Duodenal mucosa (tissue), 2 donors: Measurements from ENCODE around the gene PPP2CA.
A peak's percentile ranks its signal among the peaks of the same experiment; 100 is the strongest.

Experiments
- H3K27ac ChIP-seq: one replicate; pipeline ENCODE4 v1.7.0; 2013; ENCODE audit warnings: low read depth, low read length
- H3K27me3 ChIP-seq, 2 donors: one replicate each; pipeline ENCODE4 v1.7.0; 2013; ENCODE audit warnings: low read length in 2 of 2, control low read depth in 1 of 2; ENCODE audit not compliant: insufficient read depth in 2 of 2, control insufficient read depth in 1 of 2
- H3K36me3 ChIP-seq, 2 donors: one replicate each; pipeline ENCODE4 v1.7.0; 2013; ENCODE audit warnings: low read length in 2 of 2, control low read depth in 1 of 2; ENCODE audit not compliant: insufficient read depth in 2 of 2, control insufficient read depth in 1 of 2
- H3K4me1 ChIP-seq, 2 donors: one replicate each; pipeline ENCODE4 v1.7.0; 2013; ENCODE audit warnings: low read length in 2 of 2, control low read depth in 1 of 2; ENCODE audit not compliant: insufficient read depth in 2 of 2, control insufficient read depth in 1 of 2
- H3K4me3 ChIP-seq, 2 donors: one replicate each; pipeline ENCODE4 v1.7.0; 2013; ENCODE audit warnings: low read length in 2 of 2, low read depth in 1 of 2
- H3K9ac ChIP-seq, 2 donors: one replicate each; pipeline ENCODE4 v1.7.0; 2013; ENCODE audit warnings: low read length in 2 of 2, low read depth in 1 of 2
- H3K9me3 ChIP-seq, 2 donors: one replicate each; pipeline ENCODE4 v1.7.0; 2013; ENCODE audit warnings: low read length in 2 of 2, control low read depth in 1 of 2; ENCODE audit not compliant: control insufficient read depth in 1 of 2

The PPP2CA gene

DNA sequence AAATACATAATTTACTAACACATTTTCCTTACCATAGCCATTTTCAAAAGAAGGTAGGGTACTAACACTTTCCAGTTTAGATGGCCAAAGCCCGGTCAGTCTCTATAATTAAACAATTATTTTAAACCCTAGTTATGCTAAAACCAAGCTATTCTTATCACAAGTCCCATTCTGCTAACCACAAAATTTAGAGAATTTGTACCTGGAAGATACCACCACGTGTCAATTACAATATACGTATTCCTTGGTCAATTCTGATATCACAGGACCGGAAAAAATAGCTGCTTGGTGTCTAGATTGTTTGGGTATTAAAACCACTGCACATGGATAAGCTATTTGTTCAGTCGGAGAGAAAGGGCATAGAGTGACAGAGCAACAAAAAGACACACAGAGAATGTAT, 30.2 kb downstream of the PPP2CA start:
- Histone ChIP-seq H3K4me1 (no peaks in the 10 kb centered on the region), H3K4me3 (no peak overlapping the region), H3K9me3 (no peaks in the 10 kb centered on the region), H3K27me3 (no peaks in the 10 kb centered on the region), H3K9ac (no peak overlapping the region), H3K27ac (no peak overlapping the region), H3K36me3 (peaks cover 31 to 45% of the 10 kb centered on the region in 2 donors)

DNA sequence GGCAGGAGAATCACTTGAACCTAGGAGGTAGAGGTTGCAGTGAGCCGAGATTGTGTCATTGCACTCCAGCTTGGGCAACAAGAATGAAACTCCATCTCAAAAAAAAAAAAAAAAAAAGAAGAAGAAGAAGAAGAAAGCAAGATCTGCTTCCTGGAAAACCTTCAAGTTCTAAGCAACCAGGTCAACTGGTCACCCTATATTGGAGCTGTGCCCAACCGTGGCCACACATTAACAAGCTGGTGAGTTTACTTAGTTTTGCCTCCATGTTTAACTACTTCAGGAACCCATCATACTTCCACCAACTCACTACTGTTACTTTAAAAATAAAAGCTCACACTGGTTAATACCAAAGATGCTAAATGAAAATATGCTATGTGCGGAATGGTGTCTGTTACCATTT, 36.8 kb downstream of the PPP2CA start:
- no peak overlapping the region for H3K27ac ChIP-seq
- no peak overlapping the region for H3K4me3 ChIP-seq
- H3K4me1 ChIP-seq = peaks cover 0 to 1% of the 10 kb centered on the region in 2 donors
- no peaks in the 10 kb centered on the region for H3K27me3 ChIP-seq
- H3K36me3 ChIP-seq = no peaks in the 10 kb centered on the region
- H3K9me3 ChIP-seq = no peaks in the 10 kb centered on the region
- no peak overlapping the region for H3K9ac ChIP-seq

DNA sequence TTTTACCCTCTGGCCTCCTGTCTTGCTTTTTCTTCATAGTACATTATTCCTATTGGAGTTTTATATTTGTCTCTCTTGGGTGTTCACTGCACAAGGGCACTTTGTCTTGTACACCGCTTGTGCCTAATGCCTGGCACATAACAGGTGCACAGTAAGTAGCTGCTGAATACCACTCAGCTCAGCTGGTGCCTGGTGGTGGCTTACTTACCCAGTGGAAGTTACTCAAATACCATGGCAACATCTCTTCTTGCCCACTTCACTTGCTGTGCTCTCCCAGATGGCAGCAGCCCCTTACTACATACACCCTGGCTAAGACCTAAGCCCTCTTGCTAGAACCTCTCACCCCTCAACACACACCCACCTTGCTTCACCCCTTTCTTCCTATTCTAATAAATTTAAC, 37.8 kb downstream of the PPP2CA start:
- H3K27ac ChIP-seq = no peak overlapping the region
- H3K9me3 ChIP-seq = no peaks in the 10 kb centered on the region
- H3K4me1 ChIP-seq = peaks cover 5 to 10% of the 10 kb centered on the region in 2 donors
- H3K27me3 ChIP-seq = no peaks in the 10 kb centered on the region
- H3K36me3 ChIP-seq = no peaks in the 10 kb centered on the region
- no peak overlapping the region for H3K9ac ChIP-seq
- H3K4me3 ChIP-seq = no peak overlapping the region

DNA sequence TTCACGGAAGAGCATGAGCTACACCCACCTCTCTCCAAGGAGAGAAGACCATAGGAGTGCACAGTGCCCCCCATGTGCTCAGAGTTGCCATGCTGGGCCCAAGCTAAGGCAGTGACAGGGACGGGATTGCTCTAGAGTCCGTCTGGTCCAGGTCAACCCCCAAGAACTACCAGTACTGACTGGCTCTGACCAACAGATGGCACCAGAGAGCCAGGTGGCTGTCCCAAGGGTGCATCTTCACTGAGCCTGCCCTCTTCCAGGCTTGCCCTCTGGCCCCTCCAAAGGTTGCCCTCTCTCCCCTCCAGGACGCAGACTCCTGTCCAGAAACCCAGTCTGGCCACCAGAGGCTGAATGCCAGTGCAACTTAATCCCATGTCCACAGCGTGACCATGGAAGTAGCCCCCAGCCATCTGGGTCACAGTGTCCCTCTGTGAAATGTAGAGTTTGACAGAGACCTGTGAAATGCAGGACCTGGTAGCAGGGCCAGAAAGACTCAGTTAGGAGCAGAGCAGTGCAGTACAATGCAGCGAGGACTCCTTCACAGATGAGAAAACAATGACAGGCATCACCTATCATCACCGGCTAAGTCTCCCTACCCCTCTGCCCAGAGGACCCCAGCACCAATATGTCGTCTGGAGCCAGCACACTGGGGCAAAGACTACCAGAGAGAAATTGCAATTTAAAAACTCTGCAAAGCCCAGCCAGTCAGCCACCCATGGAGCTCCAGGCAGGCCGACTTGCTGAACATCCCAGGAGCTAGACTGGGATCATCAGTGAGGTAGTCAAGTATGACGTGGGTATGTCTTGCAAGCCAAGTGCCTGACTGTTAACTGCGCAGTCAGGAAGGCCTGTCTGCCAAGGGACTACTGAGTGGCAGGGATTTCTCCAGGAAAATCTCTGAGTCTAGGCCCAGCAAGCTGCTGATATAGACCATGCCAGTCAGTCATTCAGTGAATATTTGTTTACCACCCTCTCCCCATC, 41.4 kb downstream of the PPP2CA start:
- no peak overlapping the region for H3K9ac ChIP-seq
- H3K4me1 ChIP-seq = peaks cover 5 to 10% of the 10 kb centered on the region in 2 donors
- no peaks in the 10 kb centered on the region for H3K36me3 ChIP-seq
- H3K4me3 ChIP-seq = no peak overlapping the region
- H3K27me3 ChIP-seq = no peaks in the 10 kb centered on the region
- no peaks in the 10 kb centered on the region for H3K9me3 ChIP-seq
- H3K27ac ChIP-seq = no peak overlapping the region

DNA sequence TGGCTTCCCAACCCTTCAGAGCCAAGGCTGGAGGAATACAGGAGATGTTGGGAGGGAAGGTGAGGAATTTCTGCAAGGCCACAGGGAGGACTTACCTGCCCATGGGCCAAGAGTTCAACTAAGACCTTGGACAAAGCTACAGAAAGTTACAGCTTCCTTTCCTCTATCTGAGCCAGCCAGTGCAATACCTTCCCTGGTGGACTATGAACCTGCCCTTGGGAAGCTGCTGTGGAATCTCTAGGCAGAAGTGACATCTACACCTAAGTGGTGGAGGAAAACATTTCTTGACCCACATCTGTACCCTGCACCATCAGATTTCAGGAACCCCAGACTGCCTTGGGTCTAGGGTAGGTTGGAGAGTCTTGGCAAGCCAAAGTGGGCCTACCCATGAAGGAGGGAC, 42.4 kb downstream of the PPP2CA start:
- H3K4me1 ChIP-seq = peaks cover 5 to 10% of the 10 kb centered on the region in 2 donors

DNA sequence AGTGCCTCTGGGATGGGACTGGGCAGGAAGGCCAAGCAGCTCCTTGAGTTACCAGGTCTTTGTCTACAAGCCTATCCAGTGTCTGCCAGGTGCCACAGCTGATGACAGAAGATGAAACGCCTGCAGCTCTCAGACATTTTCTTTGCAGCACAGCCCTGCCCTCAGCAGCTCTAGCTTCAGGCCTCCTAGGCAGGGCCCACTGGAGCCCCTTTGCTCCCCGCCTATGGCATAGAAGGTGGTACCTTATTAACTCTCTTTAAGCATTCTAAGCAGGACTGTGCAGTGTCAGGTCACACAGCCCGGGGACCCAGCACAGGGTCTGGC, 47.8 kb downstream of the PPP2CA start:
- peaks cover 0 to 6% of the 10 kb centered on the region in 2 donors for H3K36me3 ChIP-seq
- peaks cover 22 to 28% of the 10 kb centered on the region in 2 donors for H3K4me1 ChIP-seq
- H3K4me3 ChIP-seq = peak overlapping the region in 1 of 2 donors; percentile 17
- peak overlapping the region in 1 of 2 donors; percentile 97 for H3K9ac ChIP-seq
- no peaks in the 10 kb centered on the region for H3K27me3 ChIP-seq
- no peak overlapping the region for H3K27ac ChIP-seq
- H3K9me3 ChIP-seq = no peaks in the 10 kb centered on the region

More for the DNA sequence above, 42.4 kb downstream of the PPP2CA start:
- Histone ChIP-seq H3K27ac (no peak overlapping the region), H3K9ac (no peak overlapping the region), H3K4me3 (no peak overlapping the region), H3K9me3 (no peaks in the 10 kb centered on the region), H3K36me3 (no peaks in the 10 kb centered on the region), H3K27me3 (no peaks in the 10 kb centered on the region)

DNA sequence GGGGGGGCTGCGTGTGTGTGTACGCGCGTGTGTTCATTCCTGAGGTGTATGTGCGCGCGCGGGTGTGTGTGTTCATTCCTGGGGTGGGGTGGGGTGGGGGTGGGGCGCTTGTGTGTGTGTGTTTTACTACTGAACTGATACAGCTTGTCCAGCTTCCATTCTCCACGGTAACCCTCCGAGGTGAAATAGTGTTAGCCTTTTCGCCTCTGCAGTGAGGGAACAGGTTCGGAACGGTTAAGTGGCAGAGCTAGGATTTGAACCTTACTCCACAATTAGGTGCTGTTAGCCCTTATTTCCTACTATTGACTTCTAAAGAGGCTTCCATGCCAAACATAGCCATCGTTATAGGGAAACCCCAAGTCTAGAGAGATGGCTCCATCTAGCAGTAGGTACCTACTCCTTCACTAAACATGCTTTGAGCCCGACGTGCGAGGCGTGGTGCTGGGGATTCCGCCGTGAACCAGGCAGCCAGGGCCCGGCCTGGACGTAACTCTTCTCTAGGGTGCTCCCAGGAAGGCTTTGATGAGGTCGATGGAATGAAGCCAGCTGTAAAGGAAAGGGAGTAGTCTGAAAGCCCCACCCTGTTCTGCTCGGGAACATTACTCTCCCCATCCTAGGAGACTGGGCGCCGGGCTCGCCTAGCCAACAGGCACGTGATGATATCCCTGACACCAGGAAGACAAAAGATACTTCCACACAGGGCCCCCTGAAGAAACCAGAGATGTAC, 48.3 kb downstream of the PPP2CA start:
- Histone ChIP-seq H3K36me3 (peaks cover 0 to 9% of the 10 kb centered on the region in 2 donors), H3K4me1 (peaks cover 24 to 28% of the 10 kb centered on the region in 2 donors), H3K9ac (peak overlapping the region; percentile 86 to 97), H3K9me3 (no peaks in the 10 kb centered on the region), H3K4me3 (peak overlapping the region; percentile 85 to 89), H3K27ac (peak overlapping the region; percentile 99), H3K27me3 (no peaks in the 10 kb centered on the region)

DNA sequence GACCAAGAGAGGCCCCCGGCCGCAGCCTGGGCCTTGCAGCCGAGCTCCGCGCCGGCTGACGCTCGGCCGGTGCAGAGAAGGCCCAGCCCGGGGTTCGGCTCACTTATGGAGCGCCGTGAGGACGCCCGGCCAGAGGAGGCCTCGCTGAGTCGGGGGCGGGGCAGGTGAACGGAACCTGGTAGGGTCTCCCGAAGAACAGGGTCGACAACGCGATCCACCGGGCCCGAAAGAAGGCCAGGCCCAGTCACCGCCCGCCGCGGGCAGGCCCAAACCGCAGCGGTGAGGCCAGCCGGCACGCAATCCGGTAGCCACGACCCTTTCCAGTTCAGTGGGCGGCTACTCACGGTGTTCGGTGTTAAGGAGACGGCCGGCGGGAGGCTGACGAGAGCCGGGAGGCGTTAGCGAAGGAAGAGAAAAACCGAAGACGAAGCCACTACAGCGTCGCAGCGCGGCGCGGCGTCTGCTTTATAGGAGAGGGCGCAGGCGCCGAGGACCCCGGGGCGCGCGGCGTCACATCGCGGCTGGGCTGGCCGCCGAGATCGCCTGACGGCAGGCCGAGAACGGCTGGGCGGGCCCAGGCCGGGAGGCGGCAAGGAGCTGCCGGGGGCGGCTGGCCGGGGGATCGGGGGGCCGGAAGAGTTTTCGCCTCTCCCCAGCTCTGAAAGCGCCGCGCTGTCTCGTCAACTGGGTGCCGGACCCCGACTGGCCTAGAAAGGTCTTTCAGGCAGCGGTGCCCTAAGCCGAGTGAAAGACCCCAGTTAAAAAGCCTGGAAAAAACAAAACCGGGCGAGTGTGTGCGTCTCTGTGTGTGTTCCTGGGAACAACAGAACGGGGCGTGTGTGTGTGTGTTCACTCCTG, 49.1 kb downstream of the PPP2CA start, which contains the start of gene SKP1:
Gene SKP1 (minus strand): TSS at position 440 of the 858 bp plus-strand sequence. CDS start 2,928 bp downstream, outside the sequence.
- no peaks in the 10 kb centered on the region for H3K27me3 ChIP-seq
- no peaks in the 10 kb centered on the region for H3K9me3 ChIP-seq
- peaks cover 28 to 33% of the 10 kb centered on the region in 2 donors for H3K4me1 ChIP-seq
- peak within 1 kb of the TSS; percentile 99 for H3K27ac ChIP-seq
- H3K9ac ChIP-seq = peak within 1 kb of the TSS; percentile 86 to 97
- H3K4me3 ChIP-seq = peak within 1 kb of the TSS; percentile 85 to 89
- peaks cover under 1 to 16% of the 10 kb centered on the region in 2 donors for H3K36me3 ChIP-seq

DNA sequence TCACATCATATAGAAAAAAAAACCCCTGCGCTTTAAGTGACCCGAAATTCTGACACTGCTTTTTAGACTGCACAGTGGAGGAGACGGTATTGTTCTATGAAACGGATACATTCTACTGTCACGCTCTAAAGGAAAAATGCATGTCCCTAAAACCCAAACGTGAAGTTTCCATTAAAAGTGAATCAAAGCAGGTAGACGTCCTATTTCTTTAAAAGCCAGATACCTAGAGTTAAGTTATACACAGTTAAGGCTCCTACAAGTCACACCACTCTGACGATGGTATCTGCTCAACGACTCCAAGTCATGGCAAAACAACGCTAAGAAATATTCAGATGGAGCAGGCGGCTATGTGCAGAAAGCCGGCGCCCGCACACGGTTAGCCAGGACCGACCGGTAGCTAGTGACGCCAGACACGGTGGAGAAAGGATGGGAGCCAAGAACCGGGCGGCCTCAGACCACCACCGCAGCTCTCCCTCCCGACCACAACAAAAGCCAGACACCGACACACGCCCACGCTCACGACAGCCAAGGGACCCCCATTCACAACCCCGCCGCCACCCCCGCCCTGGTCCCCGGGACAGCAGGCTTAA, 49.9 kb downstream of the PPP2CA start:
- peak overlapping the region; percentile 86 to 97 for H3K9ac ChIP-seq
- H3K27me3 ChIP-seq = no peaks in the 10 kb centered on the region
- H3K9me3 ChIP-seq = no peaks in the 10 kb centered on the region
- peaks cover 8 to 24% of the 10 kb centered on the region in 2 donors for H3K36me3 ChIP-seq
- peaks cover 28 to 40% of the 10 kb centered on the region in 2 donors for H3K4me1 ChIP-seq
- H3K4me3 ChIP-seq = peak overlapping the region; percentile 85 to 89
- H3K27ac ChIP-seq = peak overlapping the region; percentile 99
